Stimulated activated CD8-positive, alpha-beta memory T cell treated with anti-CD3 and anti-CD28 coated beads, Interleukin-4, amount 100 ng/mL, for 4 hours (primary cell): ENCODE data around the gene KRT6B.

Source experiments
- DNase-seq, 2 donors: peaks; one replicate each; pipeline ENCODE4 v3.0.0-alpha.2; 2020; ENCODE audit warnings: low read depth in 2 of 2, low spot score in 1 of 2

The KRT6B gene

DNA sequence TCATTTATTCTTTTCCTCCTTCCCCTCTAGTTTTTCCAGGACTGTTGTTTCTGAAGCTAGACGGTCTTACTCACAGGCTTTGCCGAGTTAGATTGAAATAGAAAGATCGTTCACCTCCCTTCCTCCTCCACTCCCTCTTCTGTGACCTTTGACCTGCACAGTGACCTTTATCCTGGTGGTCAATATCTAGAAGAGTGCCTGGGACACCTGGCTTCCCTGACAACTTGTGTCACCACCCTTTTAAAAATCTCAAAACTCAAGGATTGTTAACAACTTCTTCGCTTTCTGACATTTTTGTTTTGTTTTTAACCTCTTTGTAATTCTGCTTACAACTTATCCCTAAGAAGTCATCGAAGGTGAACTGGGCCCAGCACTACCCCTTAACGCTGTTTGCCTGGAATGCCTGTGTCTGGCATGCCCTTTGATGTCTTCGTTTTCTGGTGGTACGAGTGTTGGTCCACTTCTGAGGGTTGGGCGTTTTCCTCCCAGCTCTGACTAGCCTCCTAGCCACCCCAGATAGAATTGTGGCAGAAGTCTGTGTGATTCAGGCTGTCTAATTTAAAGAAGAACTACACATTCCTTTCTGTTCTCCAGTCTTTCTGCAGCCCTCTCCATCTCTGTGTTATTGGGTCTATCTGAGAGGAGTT lies 15.0 kb downstream of the KRT6B start:
- DNase-seq: no peak

DNA sequence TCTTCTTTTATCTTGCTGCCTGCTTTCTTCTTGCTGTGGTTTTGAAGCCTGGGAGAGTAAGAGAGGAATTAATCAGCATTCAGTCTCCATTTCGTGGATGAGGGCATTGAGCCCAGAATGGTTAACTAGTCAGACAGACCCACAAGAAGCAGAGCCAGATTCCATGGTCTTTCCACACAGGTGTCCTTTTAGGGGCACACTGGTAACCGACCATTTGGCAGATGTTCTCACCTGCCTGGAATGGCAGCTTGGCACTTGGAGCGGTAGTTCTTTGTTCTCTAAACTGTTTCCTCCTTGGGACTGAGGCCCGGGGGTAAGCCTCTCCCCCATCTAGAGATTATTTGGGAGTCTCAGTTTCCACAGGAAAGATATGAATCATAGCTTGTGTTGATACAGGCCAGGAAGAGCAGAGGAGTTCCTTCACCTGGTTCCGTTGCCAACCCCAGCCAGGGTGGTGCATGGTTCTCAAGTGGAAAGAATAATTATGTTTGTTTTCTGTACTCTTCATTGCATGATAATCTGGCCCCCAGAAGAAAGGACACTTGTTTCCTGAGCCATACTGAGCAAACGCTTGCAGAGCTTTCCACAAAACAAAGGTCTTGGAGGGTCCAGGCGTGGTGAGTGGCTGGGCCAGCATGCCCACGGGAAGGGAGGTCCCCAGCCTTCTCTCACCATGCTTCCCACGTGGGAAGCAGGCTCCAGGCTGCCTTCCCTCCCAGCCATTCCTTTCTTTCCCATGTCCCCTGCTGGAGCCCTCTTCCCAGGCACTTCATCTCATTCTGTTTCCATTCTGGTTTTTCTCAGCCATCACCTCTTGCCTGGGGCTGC lies 15.7 kb downstream of the KRT6B start:
- DNase-seq: no peak

DNA sequence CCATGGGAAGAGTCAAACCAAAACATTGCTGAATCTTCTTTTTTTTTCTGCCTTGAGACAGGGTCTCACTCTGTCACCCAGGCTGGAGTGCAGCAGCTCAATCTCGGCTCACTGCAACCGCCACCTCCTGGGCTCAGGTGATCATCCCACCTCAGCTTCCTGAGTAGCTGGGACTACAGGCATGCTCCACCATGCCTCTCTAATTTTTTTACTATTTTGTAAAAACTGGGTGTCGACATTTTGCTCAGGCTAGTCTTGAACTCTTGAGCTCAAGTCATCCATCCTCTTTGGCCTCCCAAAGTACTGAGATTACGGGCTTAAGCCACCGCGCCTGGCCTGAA lies 16.3 kb downstream of the KRT6B start:
- DNase-seq: no peak

DNA sequence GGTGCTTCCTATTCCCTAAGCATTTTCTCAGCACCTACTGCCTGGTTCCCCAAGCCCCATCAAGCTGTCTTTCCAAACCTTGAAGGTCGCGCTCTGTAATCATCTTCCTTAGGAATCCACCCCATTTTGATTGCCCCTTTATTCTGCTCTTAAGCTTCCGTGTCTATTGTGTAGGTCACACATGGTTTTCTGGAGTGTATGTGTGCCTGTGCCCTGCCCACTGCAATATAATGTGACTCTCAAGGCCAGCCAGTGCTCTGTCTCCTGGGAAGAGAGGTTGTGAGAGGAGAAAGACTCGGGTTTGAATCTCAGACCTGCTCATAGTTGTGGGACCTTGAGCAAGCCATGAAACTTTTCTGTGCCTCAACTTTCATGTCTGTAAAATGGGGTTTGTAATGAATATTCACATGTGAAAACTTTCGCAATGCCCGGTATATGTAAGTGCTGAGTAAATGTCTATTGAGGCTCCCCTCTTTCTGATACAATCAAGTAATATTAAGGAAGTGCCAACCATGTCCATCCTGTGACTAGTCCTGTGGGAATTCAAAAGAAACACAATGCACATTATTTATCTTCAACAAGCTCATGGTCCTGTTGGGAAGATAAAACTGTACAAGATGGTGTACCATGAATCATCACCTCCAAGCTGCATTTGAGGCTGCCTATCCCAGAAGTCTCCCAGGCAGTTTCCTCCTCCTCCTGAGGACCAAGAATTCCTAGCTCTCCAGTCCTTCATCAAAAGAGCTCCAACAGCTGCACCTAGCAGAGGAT lies 17.0 kb downstream of the KRT6B start:
- DNase-seq: no peak

DNA sequence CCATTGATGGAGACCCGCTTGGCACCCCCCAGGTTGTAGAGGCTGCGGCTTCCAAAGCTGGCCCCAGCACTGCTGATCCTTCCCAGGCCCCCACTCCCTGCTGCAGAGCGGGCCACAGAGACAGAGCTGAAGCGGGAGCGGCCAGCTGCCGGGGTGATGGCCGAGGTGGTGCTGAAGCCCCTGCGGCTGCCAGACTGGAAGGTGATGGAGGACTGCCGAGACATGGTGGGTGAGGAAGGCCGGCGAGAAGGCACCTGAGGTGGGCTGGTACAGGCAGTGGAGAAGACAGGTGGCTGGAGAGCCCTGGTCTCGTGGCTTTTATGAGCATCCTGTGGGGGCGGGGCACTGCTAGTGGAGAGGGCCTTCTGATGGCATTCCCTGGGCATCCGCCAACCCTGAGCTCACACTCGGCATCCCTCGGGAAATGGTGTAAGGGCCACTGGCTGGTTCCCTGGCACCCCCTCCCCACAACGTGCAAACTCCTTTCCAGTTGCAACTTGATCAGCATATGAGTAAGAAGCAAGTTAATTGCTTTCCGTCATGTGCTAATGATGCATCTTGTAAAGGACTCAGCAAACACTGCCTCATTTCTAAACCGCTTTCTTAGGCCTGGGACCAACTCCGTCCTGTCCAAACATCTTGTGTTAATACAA lies 17.7 kb downstream of the KRT6B start, which contains the start of gene KRT75:
TSS of gene KRT75 (minus strand) at position 291 of the 653 bp plus-strand sequence. CDS start at position 224, 67 bp downstream.
- no peak for DNase-seq

DNA sequence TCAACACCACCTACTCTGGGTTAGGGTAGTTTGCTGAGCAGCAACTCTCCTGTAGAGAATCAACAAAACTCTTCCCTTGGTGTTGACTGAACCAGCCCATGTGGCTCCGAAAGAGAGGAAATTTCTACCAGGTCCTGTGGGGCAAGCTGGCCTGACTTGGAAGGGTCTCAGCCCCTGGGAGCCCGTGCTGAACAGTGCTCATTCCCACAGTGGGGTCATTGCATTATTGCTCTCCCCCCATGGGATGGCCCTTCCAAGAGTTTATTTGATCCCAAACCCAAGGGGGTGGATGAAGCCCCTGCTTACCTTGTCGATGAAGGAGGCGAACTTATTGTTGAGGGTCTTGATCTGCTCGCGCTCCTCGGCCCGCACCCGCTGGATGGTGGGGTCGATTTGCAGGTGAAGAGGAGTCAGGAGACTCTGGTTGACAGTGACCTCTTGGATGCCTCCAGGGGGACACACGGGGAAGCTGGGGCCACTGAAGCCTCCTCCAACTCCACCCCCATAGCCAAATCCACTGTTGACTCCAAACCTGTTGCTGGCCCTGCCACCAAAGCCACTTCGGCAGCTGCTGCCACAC lies 18.4 kb downstream of the KRT6B start:
- no peak for DNase-seq

DNA sequence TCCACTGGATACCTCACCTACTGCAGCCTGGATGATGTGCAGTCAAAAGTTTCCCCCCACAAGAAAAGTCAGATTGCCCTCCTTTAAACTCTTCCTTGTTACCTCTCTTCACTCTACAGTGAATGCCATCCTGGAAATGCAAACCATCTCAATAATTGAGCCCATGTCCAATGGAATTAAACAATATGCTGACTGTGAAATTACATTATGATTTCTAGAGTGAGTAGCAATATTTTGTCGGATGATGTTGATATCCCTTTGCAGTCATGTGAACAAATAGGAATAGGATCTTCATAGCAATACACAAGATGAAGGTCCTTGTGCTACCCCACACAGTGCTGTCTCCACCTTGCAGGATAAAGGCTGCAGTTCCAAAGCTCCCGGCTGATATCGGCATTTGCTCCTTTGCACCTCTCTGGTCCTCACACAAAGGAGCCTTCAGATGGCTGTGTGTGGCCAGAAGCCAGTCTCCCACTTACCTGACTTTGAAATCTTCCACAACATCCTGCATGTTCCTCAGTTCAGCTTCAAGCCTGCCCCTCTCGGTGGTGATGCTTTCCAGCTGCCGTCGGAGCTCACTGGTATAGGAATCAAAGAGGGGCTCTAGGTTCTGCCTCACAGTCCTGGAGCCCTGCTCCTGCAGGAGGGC lies 19.3 kb downstream of the KRT6B start:
- DNase-seq: no peak

DNA sequence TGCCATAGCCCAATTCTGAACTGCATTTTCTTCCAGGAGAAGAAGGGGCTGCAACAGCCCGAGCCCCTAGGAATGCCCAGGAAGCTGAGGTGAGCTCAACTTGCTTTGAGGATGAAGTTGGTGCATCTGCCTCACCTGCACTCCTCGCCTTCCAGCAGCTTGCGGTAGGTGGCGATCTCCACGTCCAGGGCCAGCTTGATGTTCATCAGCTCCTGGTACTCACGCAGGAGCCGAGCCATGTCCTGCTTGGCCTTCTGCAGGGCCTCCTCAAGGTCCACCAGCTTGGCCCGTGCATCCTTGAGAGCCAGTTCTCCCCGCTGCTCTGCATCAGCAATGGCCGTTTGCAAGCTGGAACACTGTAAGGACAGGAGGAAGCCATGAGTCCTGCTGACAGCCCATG lies 23.8 kb downstream of the KRT6B start:
- DNase-seq: no peak

DNA sequence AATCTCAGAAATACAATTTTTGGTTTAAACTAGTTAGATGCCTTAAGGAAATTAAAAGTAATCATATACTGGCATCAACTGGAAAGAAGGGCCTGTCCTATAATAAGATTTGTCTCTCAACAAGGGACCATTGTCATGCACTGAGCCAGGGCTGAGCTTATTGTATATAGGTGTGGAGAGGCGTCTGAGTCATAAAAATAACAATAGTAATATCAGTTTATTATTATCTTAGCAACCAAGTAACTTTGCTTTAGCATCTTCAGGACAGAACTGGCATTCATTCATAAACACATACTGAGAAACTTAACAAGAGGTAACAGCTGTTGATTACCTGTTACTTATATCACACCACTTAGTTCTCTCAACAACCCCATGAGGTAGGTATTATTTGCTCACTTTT lies 24.9 kb downstream of the KRT6B start:
- DNase-seq: no peak

DNA sequence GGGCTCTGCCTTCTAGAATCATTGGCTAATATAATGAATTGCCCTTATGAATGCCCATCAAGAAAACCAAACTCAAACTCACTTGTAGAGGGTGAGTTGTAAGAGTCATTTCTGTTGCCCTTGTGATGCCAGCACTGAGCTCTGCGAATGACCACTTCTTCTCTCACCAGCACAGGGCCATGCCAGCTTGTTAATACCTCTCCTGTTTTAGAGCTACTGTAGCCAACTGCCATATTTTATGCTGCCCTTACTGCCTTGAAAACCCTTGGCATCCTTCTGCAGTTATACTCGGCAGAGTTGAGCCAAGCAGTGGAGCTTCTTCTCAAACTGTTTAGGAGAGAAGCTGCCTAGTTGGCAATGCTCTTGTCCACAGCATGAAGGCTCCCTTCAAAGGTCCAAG lies 25.9 kb downstream of the KRT6B start:
- DNase-seq: no peak

DNA sequence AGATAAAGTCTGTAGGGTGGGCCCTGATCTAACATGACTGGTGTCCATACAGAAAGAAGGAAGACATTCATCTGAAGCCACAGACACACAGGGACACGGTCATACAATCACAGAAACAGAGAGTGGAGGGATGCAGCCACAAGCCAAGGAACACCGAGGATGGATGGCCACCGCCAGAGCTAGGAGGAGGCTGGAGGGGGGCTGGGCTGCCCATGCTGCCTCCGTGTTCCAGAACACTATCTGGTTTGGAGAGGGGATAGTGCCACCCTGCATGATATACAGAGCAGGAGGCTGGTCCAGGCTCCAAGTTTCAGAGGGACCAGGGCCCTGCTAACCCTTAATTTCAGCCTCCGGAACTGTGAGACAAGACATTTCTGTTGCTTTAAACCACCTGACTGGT lies 26.5 kb downstream of the KRT6B start:
- DNase-seq: no peak

DNA sequence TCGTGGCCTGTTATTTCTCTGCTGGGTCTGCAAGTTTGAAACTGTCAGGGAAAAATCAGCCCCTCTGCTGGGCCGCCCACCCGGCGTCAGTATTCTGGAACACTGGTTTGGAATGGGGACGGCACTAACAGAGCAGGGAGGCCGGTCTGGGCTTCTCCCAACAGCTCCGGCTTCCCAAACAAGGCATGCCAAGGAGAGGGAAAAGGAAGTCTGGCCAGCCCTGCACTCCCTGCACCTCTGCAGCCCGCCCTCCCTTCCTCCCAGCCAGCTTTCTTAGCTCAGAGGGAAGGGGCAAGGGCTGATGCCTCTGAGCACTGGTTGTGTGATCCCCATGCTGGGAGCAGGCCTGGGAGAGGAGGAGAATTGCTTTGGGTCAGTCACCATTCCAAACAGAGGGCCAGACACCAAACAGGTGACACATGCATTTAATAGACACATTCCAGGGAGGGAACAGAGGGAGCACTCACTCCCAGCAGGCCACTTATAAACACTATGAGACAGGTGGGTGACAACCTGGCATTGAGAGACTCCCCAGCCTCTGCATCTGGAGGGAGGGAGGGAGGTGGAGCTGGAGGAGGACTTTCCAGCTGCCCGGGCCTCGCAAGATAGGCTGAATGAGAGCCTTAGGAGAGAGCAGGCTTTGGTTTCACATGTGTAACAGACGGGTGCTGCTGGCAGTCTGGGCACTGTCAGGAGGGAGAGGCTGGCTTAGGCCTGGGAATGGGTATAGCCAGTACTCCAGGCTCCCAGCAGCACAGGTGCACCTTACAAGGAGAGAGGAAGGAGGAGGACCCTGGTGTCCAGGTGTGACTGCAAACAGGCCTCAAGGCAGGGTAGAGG lies 28.1 kb downstream of the KRT6B start:
- no peak for DNase-seq

DNA sequence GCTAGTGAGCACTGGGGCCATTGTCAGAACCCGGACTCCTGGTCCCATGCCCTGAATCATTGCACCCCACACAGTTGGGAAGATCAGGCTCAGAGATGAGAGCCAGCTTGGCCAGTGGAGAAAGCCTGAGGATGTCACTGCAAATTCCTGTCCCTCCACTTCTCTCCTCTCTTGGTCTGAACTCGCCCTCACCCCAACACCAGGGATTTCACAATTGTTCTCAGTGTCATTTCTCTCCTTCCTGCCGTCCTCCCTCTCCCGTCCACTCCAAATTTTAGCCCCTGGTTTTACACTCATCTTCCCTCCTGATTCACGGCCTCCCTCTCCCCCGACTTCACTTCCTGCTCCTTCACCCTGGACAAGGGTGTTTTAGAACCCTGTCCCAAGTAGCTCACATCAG lies 28.9 kb downstream of the KRT6B start:
- no peak for DNase-seq

DNA sequence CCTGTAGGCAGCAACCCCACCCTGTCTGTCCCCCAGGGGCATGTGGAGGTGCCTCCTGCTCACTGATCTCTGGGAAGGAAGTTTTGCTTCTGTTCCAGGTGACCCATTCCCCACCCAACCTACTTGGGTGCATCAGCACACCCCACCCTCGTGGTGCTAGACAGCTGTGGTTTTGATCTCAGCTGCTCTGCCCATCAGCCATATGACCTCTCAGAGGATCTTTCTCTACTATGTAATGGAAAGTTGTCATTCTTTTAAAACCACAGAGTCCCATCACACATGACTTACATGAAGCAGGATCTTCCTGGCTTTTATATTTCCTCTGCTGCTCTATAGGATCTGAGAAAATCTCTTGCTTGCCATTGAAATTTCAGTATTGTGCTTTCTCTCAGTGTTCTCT lies 32.3 kb downstream of the KRT6B start:
- DNase-seq: no peak

DNA sequence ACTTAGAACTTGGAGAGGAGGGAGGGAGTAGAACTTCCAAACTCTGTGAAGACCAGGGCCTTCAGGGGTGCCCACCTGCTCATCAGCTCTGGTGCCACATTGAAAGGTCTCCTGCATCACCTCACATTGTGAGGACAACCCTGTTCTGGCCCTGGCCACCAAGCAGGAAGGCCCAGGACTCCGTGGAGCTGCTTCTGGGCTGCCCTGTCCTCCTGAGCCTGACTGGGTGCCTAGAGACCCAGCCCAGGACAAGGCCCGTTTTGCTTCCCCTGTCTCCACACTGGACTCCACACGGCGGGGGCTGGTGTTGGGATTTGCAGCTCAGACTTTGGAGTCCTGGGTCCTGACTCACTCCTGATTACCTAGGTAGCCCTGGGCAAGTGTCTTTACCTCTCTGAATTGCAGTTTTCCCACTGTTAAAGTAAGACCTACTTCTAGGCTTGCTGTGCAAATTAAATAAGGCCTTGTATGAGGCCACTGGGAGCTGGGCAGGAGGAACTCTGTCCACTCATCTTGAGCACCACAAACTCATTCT lies 33.3 kb downstream of the KRT6B start:
- DNase-seq: no peak

DNA sequence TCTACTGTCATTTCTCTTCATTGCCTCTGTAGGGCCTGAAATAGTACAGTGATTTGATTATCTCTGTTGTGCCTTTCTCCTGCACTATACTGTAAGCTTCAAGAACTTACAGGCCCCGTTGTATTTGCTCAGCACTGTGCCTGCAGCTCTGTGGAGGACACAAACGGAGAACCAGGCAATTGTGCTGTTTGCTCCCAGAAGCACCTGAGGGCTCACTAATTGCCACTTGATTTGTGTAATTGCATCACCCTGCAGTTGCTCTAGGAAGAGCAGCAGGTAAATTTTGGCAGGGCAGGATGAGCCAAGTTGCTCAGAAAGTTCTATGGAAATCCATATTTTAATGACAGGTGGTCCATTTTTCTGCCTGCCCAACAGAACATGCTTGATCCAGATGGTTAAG lies 34.2 kb downstream of the KRT6B start:
- DNase-seq: no peak

DNA sequence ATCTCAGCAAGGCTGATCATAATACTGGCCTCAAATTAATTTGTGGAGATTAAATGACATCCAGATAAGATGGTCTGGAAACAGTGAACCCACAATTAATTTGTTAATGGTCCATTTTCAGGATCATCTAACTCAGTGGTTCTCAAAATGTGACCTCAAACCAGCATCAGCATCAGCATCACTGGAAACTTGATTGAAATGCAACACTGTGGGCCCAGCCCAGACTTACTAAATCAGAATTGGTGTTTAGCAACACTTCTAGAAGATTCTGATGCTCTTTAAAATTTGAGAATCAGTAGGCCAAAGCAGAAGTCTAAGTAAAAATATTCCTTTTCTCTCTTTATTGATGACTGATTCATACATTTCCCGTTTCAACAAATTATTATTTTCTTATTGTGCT lies 35.2 kb downstream of the KRT6B start:
- DNase-seq: no peak

DNA sequence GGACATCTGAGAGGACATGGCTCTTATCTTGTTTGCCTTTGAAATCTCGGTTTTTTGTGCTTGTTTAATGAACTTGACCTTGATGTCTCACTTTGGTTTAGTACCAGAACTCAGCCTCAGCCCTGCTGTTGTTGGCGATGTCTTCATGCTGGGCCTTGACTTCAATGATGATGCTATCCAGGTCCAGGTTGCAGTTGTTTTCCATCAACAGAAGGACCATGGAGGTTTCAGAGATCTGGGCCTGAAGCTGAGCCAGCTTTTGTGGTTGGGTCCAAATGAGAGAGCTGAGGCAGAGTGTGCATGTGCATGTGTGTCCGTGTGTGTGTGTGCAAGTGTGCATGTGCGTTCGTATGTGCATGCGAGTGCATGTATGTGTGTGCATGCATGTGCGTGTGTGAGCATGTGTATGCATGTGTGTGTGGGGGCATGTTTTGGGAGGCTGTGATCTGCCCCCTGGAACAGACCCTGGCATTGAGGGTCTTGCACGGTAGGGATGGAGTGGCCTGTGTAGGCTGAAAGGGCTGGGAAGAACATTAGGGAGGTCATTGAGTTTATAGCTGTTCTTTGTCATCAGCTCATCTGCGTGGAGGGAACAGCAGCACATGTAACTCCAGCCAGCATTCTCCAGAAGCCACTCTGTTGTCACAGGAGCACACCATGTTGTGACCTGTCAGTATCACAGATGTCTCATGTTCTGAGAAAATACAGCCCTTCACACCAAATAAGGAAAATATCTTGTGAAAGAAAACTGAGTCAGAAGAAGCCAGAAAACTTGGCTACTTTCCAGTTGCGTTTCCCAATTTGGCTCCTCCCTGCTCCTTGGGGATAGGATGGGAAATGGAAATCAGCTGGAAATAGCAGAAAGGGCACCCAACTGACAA lies 35.8 kb downstream of the KRT6B start:
- no peak for DNase-seq

DNA sequence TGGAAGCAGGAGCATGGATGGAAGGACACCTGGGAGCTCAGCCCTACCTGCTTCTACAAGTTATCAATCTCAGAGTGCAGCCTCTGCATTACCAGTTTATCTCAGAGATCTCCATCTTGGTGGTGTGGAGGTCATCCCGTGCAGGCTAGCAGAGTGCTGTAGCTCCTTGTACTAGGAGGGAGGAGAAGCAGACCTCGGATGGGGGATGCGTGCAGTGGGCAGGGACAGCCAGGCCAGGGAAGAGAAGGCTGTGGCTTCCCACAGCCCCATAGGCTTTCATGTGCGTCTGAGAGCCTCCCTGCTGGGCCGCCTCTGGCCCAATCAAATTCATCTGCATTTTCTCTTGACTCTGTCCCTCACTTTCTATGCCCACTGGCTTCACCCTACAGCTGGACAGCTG lies 37.0 kb downstream of the KRT6B start:
- DNase-seq: no peak
